ENCODE results near the gene ADAMTS12. TPM values are rescaled to one million over a fixed set of nuclear protein-coding genes. Genes with fewer than 3 reads are reported as not detected.

Gene ADAMTS12
- total and polyA plus RNA-seq, 2 donors (not counting 1 experiment from before 2014, with no cell fraction given): 10.7 to 44.8 TPM

- Histone ChIP-seq H3K79me2 (ENCODE audit: control insufficient read depth, insufficient read depth, low read length) (no peaks in the 10 kb centered on the region), H3K27ac (ENCODE audit: insufficient read depth, low read length) (no peak overlapping the region), H3K4me1 (ENCODE audit: control insufficient read depth, extremely low read depth, insufficient read depth, low read length) (peaks cover 28% of the 10 kb centered on the region), H3K36me3 (ENCODE audit: control insufficient read depth, insufficient read depth, low read length) (no peaks in the 10 kb centered on the region), H2AFZ (ENCODE audit: low read length) (no peak overlapping the region), H3K4me3 (replicated peaks in 1 of 4; ENCODE audit: control extremely low read depth in 1 of 4, insufficient read depth in 1 of 4, low read depth in 3 of 4, low read length in 4 of 4) (no peak overlapping the region), H3K9me3 (ENCODE audit: control insufficient read depth, insufficient read depth, low read depth, low read length) (no peaks in the 10 kb centered on the region), H3K9ac (ENCODE audit: insufficient read depth, low read length) (no peak overlapping the region), H3K4me2 (ENCODE audit: extremely low read depth, insufficient read depth, low read length) (no peak overlapping the region), H4K20me1 (ENCODE audit: control insufficient read depth, extremely low read depth, insufficient read depth, low read length) (no peaks in the 10 kb centered on the region), H3K27me3 (ENCODE audit: control insufficient read depth, insufficient read depth, low read length) (no peaks in the 10 kb centered on the region)
- no peak for TF ChIP-seq CTCF (conservative IDR thresholded peaks at IDR 0.05 in 1 of 2, IDR thresholded peaks at IDR 0.05 in 1 of 2; ENCODE audit: low read depth in 1 of 2, low read length in 2 of 2)
- no peak for TF ChIP-seq EZH2 (IDR thresholded peaks at IDR 0.05; ENCODE audit: low read length, missing control alignments)
- DNase-seq (ENCODE audit: low read depth in 2 of 2): no peak
Measured at GRCh38 chr5:33808699-33809098, 83.1 kb downstream of the ADAMTS12 start.

- Histone ChIP-seq H3K79me2 (ENCODE audit: control insufficient read depth, insufficient read depth, low read length) (no peaks in the 10 kb centered on the region), H3K36me3 (ENCODE audit: control insufficient read depth, insufficient read depth, low read length) (no peaks in the 10 kb centered on the region), H3K4me3 (replicated peaks in 1 of 4; ENCODE audit: control extremely low read depth in 1 of 4, insufficient read depth in 1 of 4, low read depth in 3 of 4, low read length in 4 of 4) (no peak overlapping the region), H3K27ac (ENCODE audit: insufficient read depth, low read length) (peak overlapping the region; percentile 48), H4K20me1 (ENCODE audit: control insufficient read depth, extremely low read depth, insufficient read depth, low read length) (no peaks in the 10 kb centered on the region), H3K9ac (ENCODE audit: insufficient read depth, low read length) (no peak overlapping the region), H3K9me3 (ENCODE audit: control insufficient read depth, insufficient read depth, low read depth, low read length) (no peaks in the 10 kb centered on the region), H3K4me2 (ENCODE audit: extremely low read depth, insufficient read depth, low read length) (peak overlapping the region; percentile 17), H2AFZ (ENCODE audit: low read length) (peak overlapping the region; percentile 12), H3K4me1 (ENCODE audit: control insufficient read depth, extremely low read depth, insufficient read depth, low read length) (peaks cover 28% of the 10 kb centered on the region), H3K27me3 (ENCODE audit: control insufficient read depth, insufficient read depth, low read length) (no peaks in the 10 kb centered on the region)
- peak in 1 of 2 donors; percentile 55 for DNase-seq (ENCODE audit: low read depth in 2 of 2)
- TF ChIP-seq EZH2 (IDR thresholded peaks at IDR 0.05; ENCODE audit: low read length, missing control alignments) (no peak), CTCF (conservative IDR thresholded peaks at IDR 0.05 in 1 of 2, IDR thresholded peaks at IDR 0.05 in 1 of 2; ENCODE audit: low read depth in 1 of 2, low read length in 2 of 2) (no peak)
Measured at GRCh38 chr5:33807771-33808170, 84.0 kb downstream of the ADAMTS12 start.

- H3K27me3 ChIP-seq (ENCODE audit: control insufficient read depth, insufficient read depth, low read length): no peaks in the 10 kb centered on the region
- no peak overlapping the region for H2AFZ ChIP-seq (ENCODE audit: low read length)
- H3K9me3 ChIP-seq (ENCODE audit: control insufficient read depth, insufficient read depth, low read depth, low read length): no peaks in the 10 kb centered on the region
- no peaks in the 10 kb centered on the region for H4K20me1 ChIP-seq (ENCODE audit: control insufficient read depth, extremely low read depth, insufficient read depth, low read length)
- H3K4me3 ChIP-seq (replicated peaks in 1 of 4; ENCODE audit: control extremely low read depth in 1 of 4, insufficient read depth in 1 of 4, low read depth in 3 of 4, low read length in 4 of 4): peak overlapping the region in 2 of 4 experiments; percentile 6 to 23
- DNase-seq (ENCODE audit: low read depth in 2 of 2): peak; percentile 74 to 84
- peak overlapping the region; percentile 48 for H3K27ac ChIP-seq (ENCODE audit: insufficient read depth, low read length)
- TF ChIP-seq EZH2 (IDR thresholded peaks at IDR 0.05; ENCODE audit: low read length, missing control alignments) (no peak), CTCF (conservative IDR thresholded peaks at IDR 0.05 in 1 of 2, IDR thresholded peaks at IDR 0.05 in 1 of 2; ENCODE audit: low read depth in 1 of 2, low read length in 2 of 2) (no peak)
- H3K9ac ChIP-seq (ENCODE audit: insufficient read depth, low read length): no peak overlapping the region
- H3K4me1 ChIP-seq (ENCODE audit: control insufficient read depth, extremely low read depth, insufficient read depth, low read length): peaks cover 28% of the 10 kb centered on the region
- H3K36me3 ChIP-seq (ENCODE audit: control insufficient read depth, insufficient read depth, low read length): no peaks in the 10 kb centered on the region
- peaks cover 1% of the 10 kb centered on the region for H3K79me2 ChIP-seq (ENCODE audit: control insufficient read depth, insufficient read depth, low read length)
- peak overlapping the region; percentile 44 for H3K4me2 ChIP-seq (ENCODE audit: extremely low read depth, insufficient read depth, low read length)
Measured at GRCh38 chr5:33806738-33807442, 84.9 kb downstream of the ADAMTS12 start.
